NCI-H1417 (cell line): ENCODE results near the gene PCAT6.
A peak's percentile ranks its signal among the peaks of the same experiment; 100 is the strongest.

Source experiments
- DNase-seq, 3 experiments: peaks; one replicate each; lab custom pipeline; 2025; lab: John Stamatoyannopoulos, UW

PCAT6 gene

DNA sequence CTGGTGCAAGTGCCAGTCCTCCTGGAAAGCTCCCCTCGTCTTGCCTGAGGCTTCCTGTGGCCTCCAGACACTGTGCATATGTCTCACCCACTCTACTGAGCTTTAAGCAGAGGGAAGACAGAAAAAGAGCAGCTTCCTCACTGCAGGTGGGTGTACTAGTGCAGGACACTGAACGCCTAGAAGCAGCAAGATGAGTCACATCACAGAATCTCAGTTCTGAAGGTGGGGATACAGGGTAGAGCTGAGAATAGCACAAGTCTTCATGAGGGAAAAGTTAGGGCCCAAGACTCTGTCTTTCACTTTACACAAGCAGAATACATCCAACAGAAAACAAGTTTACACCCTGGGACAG, 37.4 kb downstream of the PCAT6 start:
- DNase-seq, result no peak

- DNase-seq, result no peak
These were observed 40.0 kb downstream of the PCAT6 start for GRCh38 chr1:202850593-202851362.

- DNase-seq, result peak in 1 of 3 experiments; percentile 24
These were observed 41.6 kb downstream of the PCAT6 start for GRCh38 chr1:202852163-202852904.

DNA sequence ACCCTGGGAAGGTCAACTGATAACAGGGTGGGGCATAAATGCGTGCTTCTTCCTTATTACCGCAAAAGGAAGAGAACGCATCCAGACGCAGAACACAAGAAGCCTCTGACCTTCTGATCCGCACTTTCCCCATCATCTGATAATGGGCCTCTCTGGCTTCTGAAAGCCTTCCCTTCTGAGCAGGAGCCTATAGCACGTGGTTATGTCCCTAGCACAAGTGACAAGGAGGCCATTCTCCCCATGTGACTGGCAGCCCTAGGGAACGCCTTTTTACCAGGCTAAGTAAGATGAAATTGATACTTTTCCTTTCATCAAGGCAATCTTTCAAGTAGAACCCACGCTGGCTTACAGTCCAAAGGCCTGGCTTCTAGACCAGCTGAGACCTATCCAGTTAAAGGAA, 44.0 kb downstream of the PCAT6 start:
- no peak for DNase-seq

DNA sequence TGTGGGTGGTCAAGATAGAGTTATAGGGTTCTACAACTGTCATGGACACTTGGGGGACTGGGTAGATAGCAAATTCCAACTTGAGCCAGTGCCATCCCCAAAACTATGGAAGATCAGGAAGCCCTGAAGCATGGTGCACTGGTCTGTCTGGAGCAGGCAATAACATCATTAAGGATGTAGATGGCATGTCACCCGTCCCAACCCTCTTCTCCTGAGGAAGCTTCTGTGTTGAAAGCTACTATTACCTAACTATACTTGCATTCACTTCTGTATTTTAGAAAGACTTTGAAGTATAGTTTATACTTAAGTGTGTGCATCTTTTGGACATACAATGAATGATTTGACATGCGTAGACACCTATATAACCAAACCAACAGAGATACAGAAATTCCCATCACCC, 45.3 kb downstream of the PCAT6 start:
- DNase-seq, result no peak

- DNase-seq, result no peak
These were observed 46.4 kb downstream of the PCAT6 start for GRCh38 chr1:202857136-202857610.

DNA sequence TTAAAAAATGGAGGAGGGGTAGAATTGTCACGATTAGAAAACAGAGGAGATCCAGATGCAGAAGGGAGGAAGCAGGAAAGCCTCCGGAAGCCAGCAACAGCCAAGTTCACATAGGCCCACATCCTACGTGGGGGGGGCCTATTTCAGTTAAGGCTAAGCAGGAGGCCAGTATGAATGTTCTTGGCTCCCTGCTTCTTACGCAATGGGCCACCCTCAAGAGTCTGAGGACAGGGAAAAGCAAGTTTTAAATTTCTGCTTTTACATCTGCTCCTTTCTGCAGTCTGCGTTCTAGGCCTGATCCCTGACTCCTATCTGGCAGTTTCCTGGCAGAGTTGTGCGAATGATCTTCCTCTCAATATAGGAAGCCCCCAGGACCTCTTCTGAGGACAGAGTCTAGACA, 47.6 kb downstream of the PCAT6 start:
- DNase-seq, result no peak

GRCh38 chr1:202858789-202859414, 48.1 kb downstream of the PCAT6 start:
- no peak for DNase-seq

DNA sequence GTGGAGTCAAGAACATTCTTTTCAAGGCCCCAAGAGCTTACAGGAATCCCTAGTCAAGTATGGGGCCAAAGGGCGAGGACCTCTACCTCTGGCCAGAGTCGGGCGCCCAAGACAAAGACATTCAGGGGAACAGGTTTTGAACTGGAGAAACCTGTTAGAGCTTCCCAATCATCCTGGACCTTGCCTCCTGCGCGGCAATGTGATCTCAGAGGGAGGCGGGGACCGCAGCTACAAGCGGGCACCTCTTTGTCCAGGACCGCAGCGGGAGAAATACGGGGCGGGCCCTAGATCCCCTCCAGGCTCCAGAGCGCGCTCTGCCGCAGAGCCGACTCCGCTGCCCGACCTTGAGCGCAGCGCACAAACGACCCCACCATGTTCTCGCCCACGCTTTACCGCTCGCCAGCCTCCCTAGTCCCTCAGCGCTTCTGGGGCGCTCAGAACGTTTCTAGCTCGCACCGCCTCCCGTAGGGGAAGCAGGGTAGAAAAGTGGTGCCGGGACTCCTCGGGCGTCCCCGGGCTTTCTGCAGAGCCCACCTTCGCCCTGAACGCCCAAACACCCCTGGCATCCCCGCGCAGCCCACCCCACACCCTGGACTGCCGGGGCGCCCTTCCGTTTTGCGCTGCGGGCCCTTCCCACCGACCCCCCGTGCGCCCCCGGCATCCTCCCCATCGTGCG, 50.1 kb downstream of the PCAT6 start:
- DNase-seq, result peak; percentile 80 to 91 (median 88)
